ENCODE data around the gene METTL27. TPM values are rescaled to one million over a fixed set of nuclear protein-coding genes. Genes with fewer than 3 reads are reported as not detected.
A peak's percentile ranks its signal among the peaks of the same experiment; 100 is the strongest.

The METTL27 gene
- total RNA-seq, 2 experiments from 2014 or later = not detected

- H3K4me1 Mint-ChIP-seq (ENCODE audit: low read depth) = no peaks in the 10 kb centered on the region
- intact Hi-C loops (cut with micrococcal nuclease) = no loop called here
- H3K27me3 Mint-ChIP-seq = peaks cover 8% of the 10 kb centered on the region
- H3K9me3 Mint-ChIP-seq = no peaks in the 10 kb centered on the region
- no peak for ATAC-seq
- DNase-seq = no peak
- H3K36me3 Mint-ChIP-seq (ENCODE audit: low read depth) = no peaks in the 10 kb centered on the region
- no peak overlapping the region for H3K27ac Mint-ChIP-seq
- H3K4me3 Mint-ChIP-seq = no peak overlapping the region
- CTCF ChIA-PET = interaction anchor here (5.8 kb wide), 1 partner anchor 39 kb away, joined by 85 read pairs; no protein-coding TSS in a partner anchor
- POLR2A ChIA-PET = no interaction called here
- no peak for TF ChIP-seq CTCF (IDR thresholded peaks at IDR 0.05)
Observed at GRCh38 chr7:73815436-73815835, 26.9 kb downstream of the METTL27 start.

GRCh38 chr7:73812996-73813395 is 29.3 kb downstream of the METTL27 start:
- DNase-seq = no peak
- peaks cover 7% of the 10 kb centered on the region for H3K27me3 Mint-ChIP-seq
- no peaks in the 10 kb centered on the region for H3K36me3 Mint-ChIP-seq (ENCODE audit: low read depth)
- intact Hi-C loops (cut with micrococcal nuclease) = no loop called here
- ChIA-PET POLR2A (no interaction called here), CTCF (interaction anchor here (5.8 kb wide), 1 partner anchor 42 kb away, joined by 85 read pairs; no protein-coding TSS in a partner anchor)
- H3K4me3 Mint-ChIP-seq = no peak overlapping the region
- H3K9me3 Mint-ChIP-seq = no peaks in the 10 kb centered on the region
- no peak overlapping the region for H3K27ac Mint-ChIP-seq
- no peak for TF ChIP-seq CTCF (IDR thresholded peaks at IDR 0.05)
- ATAC-seq = no peak
- H3K4me1 Mint-ChIP-seq (ENCODE audit: low read depth) = no peaks in the 10 kb centered on the region

- ChIA-PET CTCF (interaction anchor here (0.7 to 5.8 kb wide), 9 partner anchors 9 to 215 kb away, joined by 3 to 85 read pairs (median 6); partner anchors contain the start of gene METTL27), POLR2A (no interaction called here)
- no peak overlapping the region for H3K4me3 Mint-ChIP-seq
Observed at GRCh38 chr7:73811760-73812168, 30.6 kb downstream of the METTL27 start.

GRCh38 chr7:73810998-73811360 is 31.3 kb downstream of the METTL27 start:
- ATAC-seq (no peak), DNase-seq (no peak)
- Mint-ChIP-seq H3K9me3 (no peaks in the 10 kb centered on the region), H3K4me1 (ENCODE audit: low read depth) (no peaks in the 10 kb centered on the region), H3K36me3 (ENCODE audit: low read depth) (no peaks in the 10 kb centered on the region), H3K27ac (no peak overlapping the region), H3K4me3 (no peak overlapping the region), H3K27me3 (peaks cover 6% of the 10 kb centered on the region)
- CTCF ChIA-PET = interaction anchor here (0.8 to 5.8 kb wide), 5 partner anchors 10 to 48 kb away, joined by 3 to 85 read pairs (median 4); partner anchors contain the start of gene METTL27
- intact Hi-C loops (cut with micrococcal nuclease) = loop anchor here (2.0 kb wide), 1 partner anchor 40 kb away; no protein-coding TSS in a partner anchor
- POLR2A ChIA-PET = interaction anchor here (0.6 kb wide), 1 partner anchor 33 kb away, joined by 3 read pairs; no protein-coding TSS in a partner anchor
- TF ChIP-seq CTCF (IDR thresholded peaks at IDR 0.05) = no peak

More at GRCh38 chr7:73811760-73812168, 30.6 kb downstream of the METTL27 start:
- peaks cover 6% of the 10 kb centered on the region for H3K27me3 Mint-ChIP-seq
- no peaks in the 10 kb centered on the region for H3K9me3 Mint-ChIP-seq
- intact Hi-C loops (cut with micrococcal nuclease) = loop anchor here (2.0 kb wide), 1 partner anchor 39 kb away; no protein-coding TSS in a partner anchor
- TF ChIP-seq CTCF (IDR thresholded peaks at IDR 0.05) = peak; percentile 78
- H3K36me3 Mint-ChIP-seq (ENCODE audit: low read depth) = no peaks in the 10 kb centered on the region
- DNase-seq = peak; percentile 69
- H3K27ac Mint-ChIP-seq = no peak overlapping the region
- peak; percentile 95 for ATAC-seq
- no peaks in the 10 kb centered on the region for H3K4me1 Mint-ChIP-seq (ENCODE audit: low read depth)

GRCh38 chr7:73809467-73809951 is 32.8 kb downstream of the METTL27 start:
- DNase-seq = no peak
- no peak overlapping the region for H3K4me3 Mint-ChIP-seq
- ATAC-seq = no peak
- intact Hi-C loops (cut with micrococcal nuclease) = no loop called here
- no peaks in the 10 kb centered on the region for H3K36me3 Mint-ChIP-seq (ENCODE audit: low read depth)
- TF ChIP-seq CTCF (IDR thresholded peaks at IDR 0.05) = no peak
- H3K9me3 Mint-ChIP-seq = no peaks in the 10 kb centered on the region
- POLR2A ChIA-PET = no interaction called here
- CTCF ChIA-PET = interaction anchor here (5.8 kb wide), 1 partner anchor 45 kb away, joined by 85 read pairs; no protein-coding TSS in a partner anchor
- H3K27ac Mint-ChIP-seq = no peak overlapping the region
- no peaks in the 10 kb centered on the region for H3K4me1 Mint-ChIP-seq (ENCODE audit: low read depth)
- peaks cover 5% of the 10 kb centered on the region for H3K27me3 Mint-ChIP-seq

Data from activated CD8-positive, alpha-beta T cell treated with anti-CD3 and anti-CD28 coated beads for 36 hours (primary cell).